SK-N-SH treated with all-trans-retinoic acid at 6 μM for 48 hours (cell line): ENCODE results near the gene DRC1.

ENCODE experiments used
- ATAC-seq: fragments of 200-7000 bp; cut with Tn5 transposase; 3 replicates; pipeline ENCODE4 v1.9.1; 2020; ENCODE audit warnings: mild to moderate bottlenecking, moderate library complexity
- ARNTL ChIP-seq: fragments of 450-650 bp; formaldehyde crosslinking; IDR thresholded peaks from 2 replicates; pipeline ENCODE4 v1.5.0; 2020; ENCODE audit warnings: low read depth, mild to moderate bottlenecking, moderate library complexity, borderline replicate concordance
- BACH2 ChIP-seq: fragments of 250-450 bp; sonication (Bioruptor Pico); IDR thresholded peaks from 2 replicates; pipeline ENCODE4 v1.9.0; 2021; ENCODE audit warnings: mild to moderate bottlenecking, borderline replicate concordance
- CSRNP3 ChIP-seq: fragments of 250-450 bp; sonication (Bioruptor Pico); IDR thresholded peaks from 2 replicates; pipeline ENCODE4 v1.5.1; 2021; ENCODE audit warnings: mild to moderate bottlenecking, moderate library complexity
- ESRRG ChIP-seq: fragments of 250-450 bp; sonication (Bioruptor Pico); IDR thresholded peaks from 2 replicates; pipeline ENCODE4 v1.6.1; 2021; ENCODE audit warnings: mild to moderate bottlenecking
- GLIS3 ChIP-seq: fragments of 250-450 bp; sonication (Bioruptor Pico); IDR thresholded peaks from 2 replicates; pipeline ENCODE4 v1.5.0; 2020; ENCODE audit warnings: mild to moderate bottlenecking, moderate library complexity
- ISL1 ChIP-seq: fragments of 250-450 bp; sonication (Bioruptor Pico); IDR thresholded peaks from 2 replicates; pipeline ENCODE4 v2.1.2; 2022; ENCODE audit warnings: mild to moderate bottlenecking, moderate library complexity
- OSR1 ChIP-seq: fragments of 250-450 bp; sonication (Bioruptor Pico); IDR thresholded peaks from 2 replicates; pipeline ENCODE4 v1.8.0; 2022; ENCODE audit warnings: moderate library complexity, mild to moderate bottlenecking, inconsistent platforms
- PPARA ChIP-seq: fragments of 250-450 bp; sonication (Bioruptor Pico); IDR thresholded peaks from 2 replicates; pipeline ENCODE4 v1.5.0; 2020; ENCODE audit warnings: mild to moderate bottlenecking, borderline replicate concordance
- RARB ChIP-seq: fragments of 250-450 bp; sonication (Bioruptor Pico); IDR thresholded peaks from 2 replicates; pipeline ENCODE4 v1.8.0; 2021; ENCODE audit warnings: mild to moderate bottlenecking, moderate library complexity
- SNAI2 ChIP-seq: fragments of 250-450 bp; sonication (Bioruptor Pico); IDR thresholded peaks from 2 replicates; pipeline ENCODE4 v1.5.0; 2020; ENCODE audit warnings: mild to moderate bottlenecking, moderate library complexity
- TCF4 ChIP-seq: fragments of 250-450 bp; sonication (Bioruptor Pico); IDR thresholded peaks from 2 replicates; pipeline ENCODE4 v1.8.0; 2021; ENCODE audit warnings: mild to moderate bottlenecking, moderate library complexity, borderline replicate concordance
- TOX ChIP-seq: fragments of 250-450 bp; sonication (Bioruptor Pico); IDR thresholded peaks from 2 replicates; pipeline ENCODE4 v1.8.0; 2021; ENCODE audit warnings: mild to moderate bottlenecking, moderate library complexity, borderline replicate concordance
- ZC3H10 ChIP-seq: fragments of 250-450 bp; sonication (Bioruptor Pico); IDR thresholded peaks from 2 replicates; pipeline ENCODE4 v1.5.1; 2021; ENCODE audit warnings: mild to moderate bottlenecking, moderate library complexity
- ZFP30 ChIP-seq: fragments of 450-650 bp; formaldehyde crosslinking; IDR thresholded peaks from 2 replicates; pipeline ENCODE4 v1.5.0; 2022; ENCODE audit warnings: mild to moderate bottlenecking, moderate library complexity
- ZNF565 ChIP-seq: fragments of 450-650 bp; formaldehyde crosslinking; conservative IDR thresholded peaks from 2 replicates; pipeline ENCODE4 v1.5.0; 2020; ENCODE audit warnings: low read depth, mild to moderate bottlenecking, moderate library complexity
- ZNF70 ChIP-seq: fragments of 450-650 bp; formaldehyde crosslinking; IDR thresholded peaks from 2 replicates; pipeline ENCODE4 v1.5.0; 2020; ENCODE audit warnings: mild to moderate bottlenecking, moderate library complexity
- ZNF8 ChIP-seq: fragments of 450-650 bp; formaldehyde crosslinking; IDR thresholded peaks from 2 replicates; pipeline ENCODE4 v1.5.0; 2020; ENCODE audit warnings: mild to moderate bottlenecking, moderate library complexity
- TF ChIP-seq, protein P1 (sequence below): fragments of 250-450 bp; sonication (Bioruptor Pico); IDR thresholded peaks from 2 replicates; pipeline ENCODE4 v1.5.1; 2020; ENCODE audit warnings: low read depth, mild to moderate bottlenecking, moderate library complexity
- TF ChIP-seq, protein P2 (sequence below): fragments of 250-450 bp; sonication (Bioruptor Pico); IDR thresholded peaks from 2 replicates; pipeline ENCODE4 v1.8.0; 2021; ENCODE audit warnings: low read depth, mild to moderate bottlenecking, moderate library complexity, borderline replicate concordance
- TF ChIP-seq, protein P3 (sequence below): fragments of 250-450 bp; sonication (Bioruptor Pico); IDR thresholded peaks from 2 replicates; pipeline ENCODE4 v1.8.0; 2020; ENCODE audit warnings: mild to moderate bottlenecking, moderate library complexity, borderline replicate concordance

The DRC1 gene

DNA sequence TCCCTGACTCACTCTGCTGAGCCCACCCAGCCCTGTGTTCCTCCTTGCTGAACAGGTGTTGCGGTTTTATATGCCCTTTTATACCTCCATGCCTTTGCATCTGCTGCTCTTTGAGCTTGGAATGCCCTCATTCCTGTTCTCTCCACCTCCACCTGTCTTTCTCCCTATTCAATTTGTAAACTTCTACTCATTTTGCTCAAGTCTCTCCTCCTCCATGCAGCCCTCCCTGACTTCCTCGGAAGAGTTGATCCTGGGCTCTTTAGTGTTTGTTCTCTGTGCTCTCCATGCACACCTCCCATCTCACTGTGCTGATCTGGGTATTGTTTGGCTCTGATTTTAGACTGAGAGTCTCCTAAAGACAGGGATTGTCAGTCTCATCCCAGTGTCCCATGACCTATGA lies 83.4 kb downstream of the DRC1 start (continued):
- TF ChIP-seq, protein P1, sequence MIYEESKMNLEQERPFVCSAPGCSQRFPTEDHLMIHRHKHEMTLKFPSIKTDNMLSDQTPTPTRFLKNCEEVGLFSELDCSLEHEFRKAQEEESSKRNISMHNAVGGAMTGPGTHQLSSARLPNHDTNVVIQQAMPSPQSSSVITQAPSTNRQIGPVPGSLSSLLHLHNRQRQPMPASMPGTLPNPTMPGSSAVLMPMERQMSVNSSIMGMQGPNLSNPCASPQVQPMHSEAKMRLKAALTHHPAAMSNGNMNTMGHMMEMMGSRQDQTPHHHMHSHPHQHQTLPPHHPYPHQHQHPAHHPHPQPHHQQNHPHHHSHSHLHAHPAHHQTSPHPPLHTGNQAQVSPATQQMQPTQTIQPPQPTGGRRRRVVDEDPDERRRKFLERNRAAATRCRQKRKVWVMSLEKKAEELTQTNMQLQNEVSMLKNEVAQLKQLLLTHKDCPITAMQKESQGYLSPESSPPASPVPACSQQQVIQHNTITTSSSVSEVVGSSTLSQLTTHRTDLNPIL (CRISPR knock-in tag), result no peak

GRCh38 chr2:26485725-26486418 lies 84.2 kb downstream of the DRC1 start:
- TF ChIP-seq ZNF8 (no peak), GLIS3 (no peak), SNAI2 (CRISPR knock-in tag) (no peak), PPARA (CRISPR knock-in tag) (no peak), TCF4 (no peak), ZC3H10 (CRISPR knock-in tag) (no peak), ARNTL (CRISPR knock-in tag) (no peak)
- TF ChIP-seq, protein P1 (CRISPR knock-in tag), result no peak
- TF ChIP-seq, all 23 proteins: peak for 0
- ATAC-seq, result no peak

GRCh38 chr2:26486789-26487188 lies 85.1 kb downstream of the DRC1 start:
- TF ChIP-seq ESRRG, result no peak
- TF ChIP-seq PPARA (CRISPR knock-in tag), result no peak
- no peak for TF ChIP-seq BACH2

GRCh38 chr2:26487192-26487591 lies 85.5 kb downstream of the DRC1 start:
- no peak for TF ChIP-seq TOX (CRISPR knock-in tag)
- no peak for TF ChIP-seq ZFP30
- no peak for TF ChIP-seq ZNF565 (CRISPR knock-in tag)
- TF ChIP-seq GLIS3, result no peak
- TF ChIP-seq RARB (CRISPR knock-in tag), result no peak
- no peak for TF ChIP-seq ISL1
- TF ChIP-seq ARNTL (CRISPR knock-in tag), result no peak
- no peak for TF ChIP-seq CSRNP3 (CRISPR knock-in tag)
- TF ChIP-seq, protein P2, sequence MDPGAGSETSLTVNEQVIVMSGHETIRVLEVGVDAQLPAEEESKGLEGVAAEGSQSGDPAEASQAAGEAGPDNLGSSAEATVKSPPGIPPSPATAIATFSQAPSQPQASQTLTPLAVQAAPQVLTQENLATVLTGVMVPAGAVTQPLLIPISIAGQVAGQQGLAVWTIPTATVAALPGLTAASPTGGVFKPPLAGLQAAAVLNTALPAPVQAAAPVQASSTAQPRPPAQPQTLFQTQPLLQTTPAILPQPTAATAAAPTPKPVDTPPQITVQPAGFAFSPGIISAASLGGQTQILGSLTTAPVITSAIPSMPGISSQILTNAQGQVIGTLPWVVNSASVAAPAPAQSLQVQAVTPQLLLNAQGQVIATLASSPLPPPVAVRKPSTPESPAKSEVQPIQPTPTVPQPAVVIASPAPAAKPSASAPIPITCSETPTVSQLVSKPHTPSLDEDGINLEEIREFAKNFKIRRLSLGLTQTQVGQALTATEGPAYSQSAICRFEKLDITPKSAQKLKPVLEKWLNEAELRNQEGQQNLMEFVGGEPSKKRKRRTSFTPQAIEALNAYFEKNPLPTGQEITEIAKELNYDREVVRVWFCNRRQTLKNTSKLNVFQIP, result no peak
- TF ChIP-seq ZNF8, result no peak
- no peak for TF ChIP-seq SNAI2 (CRISPR knock-in tag)
- ATAC-seq, result no peak

More at GRCh38 chr2:26486789-26487188, 85.1 kb downstream of the DRC1 start:
- ATAC-seq, result no peak

GRCh38 chr2:26488463-26489212 lies 86.9 kb downstream of the DRC1 start:
- no peak for ATAC-seq
- TF ChIP-seq, protein P3, sequence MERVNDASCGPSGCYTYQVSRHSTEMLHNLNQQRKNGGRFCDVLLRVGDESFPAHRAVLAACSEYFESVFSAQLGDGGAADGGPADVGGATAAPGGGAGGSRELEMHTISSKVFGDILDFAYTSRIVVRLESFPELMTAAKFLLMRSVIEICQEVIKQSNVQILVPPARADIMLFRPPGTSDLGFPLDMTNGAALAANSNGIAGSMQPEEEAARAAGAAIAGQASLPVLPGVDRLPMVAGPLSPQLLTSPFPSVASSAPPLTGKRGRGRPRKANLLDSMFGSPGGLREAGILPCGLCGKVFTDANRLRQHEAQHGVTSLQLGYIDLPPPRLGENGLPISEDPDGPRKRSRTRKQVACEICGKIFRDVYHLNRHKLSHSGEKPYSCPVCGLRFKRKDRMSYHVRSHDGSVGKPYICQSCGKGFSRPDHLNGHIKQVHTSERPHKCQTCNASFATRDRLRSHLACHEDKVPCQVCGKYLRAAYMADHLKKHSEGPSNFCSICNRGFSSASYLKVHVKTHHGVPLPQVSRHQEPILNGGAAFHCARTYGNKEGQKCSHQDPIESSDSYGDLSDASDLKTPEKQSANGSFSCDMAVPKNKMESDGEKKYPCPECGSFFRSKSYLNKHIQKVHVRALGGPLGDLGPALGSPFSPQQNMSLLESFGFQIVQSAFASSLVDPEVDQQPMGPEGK (CRISPR knock-in tag), result no peak
- TF ChIP-seq, protein P2, result no peak
- TF ChIP-seq ZFP30, result no peak
- no peak for TF ChIP-seq OSR1 (CRISPR knock-in tag)
- no peak for TF ChIP-seq CSRNP3 (CRISPR knock-in tag)
- TF ChIP-seq ZNF70 (CRISPR knock-in tag), result no peak
- no peak for TF ChIP-seq ISL1
- TF ChIP-seq BACH2, result no peak
